Body of pancreas (tissue), 4 donors: ENCODE data around the gene TEAD4.

Experiments used
- POLR2A ChIP-seq, 3 donors: fragments of 450-650 bp; IDR thresholded peaks; one replicate each; pipeline ENCODE4 v1.6.1; 2016; ENCODE audit warnings: antibody characterized with exemption in 3 of 3, mild to moderate bottlenecking in 2 of 3
- TF ChIP-seq, protein P1 (sequence below), 7 experiments: fragments of 450-650 bp in 4 of 7; fragments of 200-600 bp in 3 of 7; sonication (generic) in 3 of 7; IDR thresholded peaks; one replicate each; pipeline ENCODE4 v1.5.1; 2016 to 2019; ENCODE audit warnings: antibody characterized with exemption in 7 of 7

- TF ChIP-seq, protein P1, sequence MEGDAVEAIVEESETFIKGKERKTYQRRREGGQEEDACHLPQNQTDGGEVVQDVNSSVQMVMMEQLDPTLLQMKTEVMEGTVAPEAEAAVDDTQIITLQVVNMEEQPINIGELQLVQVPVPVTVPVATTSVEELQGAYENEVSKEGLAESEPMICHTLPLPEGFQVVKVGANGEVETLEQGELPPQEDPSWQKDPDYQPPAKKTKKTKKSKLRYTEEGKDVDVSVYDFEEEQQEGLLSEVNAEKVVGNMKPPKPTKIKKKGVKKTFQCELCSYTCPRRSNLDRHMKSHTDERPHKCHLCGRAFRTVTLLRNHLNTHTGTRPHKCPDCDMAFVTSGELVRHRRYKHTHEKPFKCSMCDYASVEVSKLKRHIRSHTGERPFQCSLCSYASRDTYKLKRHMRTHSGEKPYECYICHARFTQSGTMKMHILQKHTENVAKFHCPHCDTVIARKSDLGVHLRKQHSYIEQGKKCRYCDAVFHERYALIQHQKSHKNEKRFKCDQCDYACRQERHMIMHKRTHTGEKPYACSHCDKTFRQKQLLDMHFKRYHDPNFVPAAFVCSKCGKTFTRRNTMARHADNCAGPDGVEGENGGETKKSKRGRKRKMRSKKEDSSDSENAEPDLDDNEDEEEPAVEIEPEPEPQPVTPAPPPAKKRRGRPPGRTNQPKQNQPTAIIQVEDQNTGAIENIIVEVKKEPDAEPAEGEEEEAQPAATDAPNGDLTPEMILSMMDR (IDR thresholded peaks at IDR 0.05): no peak
- no peak for TF ChIP-seq POLR2A (IDR thresholded peaks at IDR 0.05)
These were observed 17.7 kb upstream of the TEAD4 start for GRCh38 chr12:2941524-2941923.
